ENCODE results near the gene MRPL20. TPM values are rescaled to one million over a fixed set of nuclear protein-coding genes. Genes with fewer than 3 reads are reported as not detected.

The MRPL20 gene
- total RNA-seq, 2 experiments from 2014 or later: 103 to 107 TPM

GRCh38 chr1:1381294-1381693 lies 25.8 kb downstream of the MRPL20 start:
- Mint-ChIP-seq H3K27ac (no peak overlapping the region), H3K36me3 (ENCODE audit: low read depth) (no peaks in the 10 kb centered on the region), H3K9me3 (no peaks in the 10 kb centered on the region), H3K27me3 (ENCODE audit: low read depth) (no peaks in the 10 kb centered on the region), H3K4me1 (ENCODE audit: low read depth) (no peaks in the 10 kb centered on the region), H3K4me3 (no peak overlapping the region)
- no peak for DNase-seq
- intact Hi-C loops (cut with micrococcal nuclease): no loop called here
- CTCF ChIA-PET: interaction anchor here (1.1 kb wide), 1 partner anchor 21 kb away, joined by 3 read pairs; no protein-coding TSS in a partner anchor

GRCh38 chr1:1380860-1381259 lies 26.2 kb downstream of the MRPL20 start:
- Mint-ChIP-seq H3K4me1 (ENCODE audit: low read depth) (peaks cover 2% of the 10 kb centered on the region), H3K36me3 (ENCODE audit: low read depth) (no peaks in the 10 kb centered on the region), H3K4me3 (no peak overlapping the region), H3K27ac (no peak overlapping the region), H3K9me3 (no peaks in the 10 kb centered on the region), H3K27me3 (ENCODE audit: low read depth) (no peaks in the 10 kb centered on the region)
- intact Hi-C loops (cut with micrococcal nuclease): no loop called here
- CTCF ChIA-PET: no interaction called here
- no peak for DNase-seq

- H3K9me3 Mint-ChIP-seq: no peaks in the 10 kb centered on the region
- H3K36me3 Mint-ChIP-seq (ENCODE audit: low read depth): peaks cover 1% of the 10 kb centered on the region
- H3K27ac Mint-ChIP-seq: no peak overlapping the region
- H3K4me3 Mint-ChIP-seq: no peak overlapping the region
- H3K4me1 Mint-ChIP-seq (ENCODE audit: low read depth): peaks cover 13% of the 10 kb centered on the region
- intact Hi-C loops (cut with micrococcal nuclease): no loop called here
- H3K27me3 Mint-ChIP-seq (ENCODE audit: low read depth): no peaks in the 10 kb centered on the region
- CTCF ChIA-PET: interaction anchor here (0.6 to 1.4 kb wide), 3 partner anchors 25 to 399 kb away, joined by 3 to 6 read pairs (median 4); no protein-coding TSS in a partner anchor
- no peak for DNase-seq
Observed at GRCh38 chr1:1377540-1378205, 29.4 kb downstream of the MRPL20 start.

- H3K4me1 Mint-ChIP-seq (ENCODE audit: low read depth): peaks cover 18% of the 10 kb centered on the region
- intact Hi-C loops (cut with micrococcal nuclease): no loop called here
- DNase-seq: no peak
- peak overlapping the region; percentile 89 for H3K4me3 Mint-ChIP-seq
- no peaks in the 10 kb centered on the region for H3K27me3 Mint-ChIP-seq (ENCODE audit: low read depth)
- no peak overlapping the region for H3K27ac Mint-ChIP-seq
- no peaks in the 10 kb centered on the region for H3K9me3 Mint-ChIP-seq
- H3K36me3 Mint-ChIP-seq (ENCODE audit: low read depth): peaks cover 1% of the 10 kb centered on the region
- CTCF ChIA-PET: interaction anchor here (1.4 kb wide), 1 partner anchor 64 kb away, joined by 6 read pairs; no protein-coding TSS in a partner anchor
Observed at GRCh38 chr1:1376551-1377226, 30.4 kb downstream of the MRPL20 start.

DNA sequence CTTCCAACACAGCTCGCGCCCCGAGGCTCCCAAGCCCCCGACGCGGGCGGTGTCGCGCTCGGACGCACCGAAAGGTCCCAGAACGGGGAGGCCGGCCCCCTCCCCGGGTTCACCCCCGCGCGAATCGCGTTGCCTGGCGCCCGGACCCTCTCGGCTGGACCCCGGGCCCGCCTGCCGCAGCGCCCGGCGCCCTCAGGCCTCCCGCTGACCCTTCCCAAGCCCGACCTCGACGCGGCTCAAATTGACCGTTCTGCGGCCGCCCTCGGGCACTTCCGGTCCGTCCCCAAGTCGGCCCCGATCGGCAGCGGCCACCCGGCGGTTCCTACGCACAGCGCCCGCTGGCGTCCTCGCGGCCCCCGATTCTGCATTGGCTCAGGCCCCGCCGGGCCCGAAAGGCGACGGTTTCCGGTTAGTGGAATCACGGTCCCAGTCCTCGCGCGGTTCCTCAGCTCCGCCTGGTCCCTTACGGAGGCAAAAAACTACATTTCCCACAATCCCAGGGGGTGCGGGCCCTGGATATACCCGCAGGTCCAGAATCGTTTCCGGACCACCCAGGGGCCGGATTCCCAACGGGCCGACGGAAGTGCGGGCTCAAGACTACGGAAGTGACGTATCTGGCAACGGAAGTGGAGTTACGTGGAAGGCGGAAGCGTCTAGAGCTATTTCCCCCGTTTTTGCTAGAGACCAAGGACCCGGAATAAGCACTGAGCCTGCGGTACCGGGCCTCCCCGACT lies 32.0 kb downstream of the MRPL20 start, which contains the start of gene AURKAIP1:
TSS of gene AURKAIP1 (minus strand) at position 279 of the 734 bp plus-strand sequence. CDS start 451 bp downstream, outside the sequence.
- H3K4me3 Mint-ChIP-seq: peak within 1 kb of the TSS; percentile 89
- intact Hi-C loops (cut with micrococcal nuclease): loop anchor here (1.0 to 2.0 kb wide), 9 partner anchors 24 to 259 kb away; partner anchors contain the start of genes C1orf159, CCNL2, CPTP and DVL1
- CTCF ChIA-PET: interaction anchor here (1.3 kb wide), 2 partner anchors 20 to 27 kb away, joined by 3 read pairs; no protein-coding TSS in a partner anchor
- no peaks in the 10 kb centered on the region for H3K9me3 Mint-ChIP-seq
- H3K27ac Mint-ChIP-seq: peak within 1 kb of the TSS; percentile 90
- peaks cover 1% of the 10 kb centered on the region for H3K36me3 Mint-ChIP-seq (ENCODE audit: low read depth)
- peak; percentile 98 for DNase-seq
- H3K27me3 Mint-ChIP-seq (ENCODE audit: low read depth): no peaks in the 10 kb centered on the region
- peaks cover 25% of the 10 kb centered on the region for H3K4me1 Mint-ChIP-seq (ENCODE audit: low read depth)

DNA sequence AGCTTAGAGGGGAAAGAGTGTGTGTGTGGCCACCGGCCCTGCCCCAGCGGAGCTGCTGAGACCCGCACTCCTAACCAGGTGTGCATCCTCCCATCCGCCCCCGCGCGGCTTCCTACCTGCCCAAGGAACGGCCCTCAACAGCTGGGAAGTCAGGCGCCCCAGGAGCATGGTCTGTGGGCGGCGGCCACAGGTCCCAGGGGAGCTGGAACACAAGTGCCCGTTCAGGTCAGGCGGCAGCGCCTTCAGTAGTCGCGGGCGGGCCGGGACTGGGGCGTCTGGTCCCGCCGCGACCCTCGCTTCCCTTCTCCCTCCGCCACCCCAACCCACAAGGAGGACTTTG lies 32.5 kb downstream of the MRPL20 start:
- Mint-ChIP-seq H3K9me3 (no peaks in the 10 kb centered on the region), H3K27ac (peak overlapping the region; percentile 68), H3K4me1 (ENCODE audit: low read depth) (peaks cover 25% of the 10 kb centered on the region), H3K27me3 (ENCODE audit: low read depth) (no peaks in the 10 kb centered on the region), H3K4me3 (peak overlapping the region; percentile 89), H3K36me3 (ENCODE audit: low read depth) (peaks cover 1% of the 10 kb centered on the region)
- no peak for DNase-seq
- CTCF ChIA-PET: interaction anchor here (1.3 kb wide), 1 partner anchor 26 kb away, joined by 3 read pairs; no protein-coding TSS in a partner anchor
- intact Hi-C loops (cut with micrococcal nuclease): loop anchor here (2.0 kb wide), 1 partner anchor 50 kb away; the partner anchor contains the start of genes CPTP and INTS11

DNA sequence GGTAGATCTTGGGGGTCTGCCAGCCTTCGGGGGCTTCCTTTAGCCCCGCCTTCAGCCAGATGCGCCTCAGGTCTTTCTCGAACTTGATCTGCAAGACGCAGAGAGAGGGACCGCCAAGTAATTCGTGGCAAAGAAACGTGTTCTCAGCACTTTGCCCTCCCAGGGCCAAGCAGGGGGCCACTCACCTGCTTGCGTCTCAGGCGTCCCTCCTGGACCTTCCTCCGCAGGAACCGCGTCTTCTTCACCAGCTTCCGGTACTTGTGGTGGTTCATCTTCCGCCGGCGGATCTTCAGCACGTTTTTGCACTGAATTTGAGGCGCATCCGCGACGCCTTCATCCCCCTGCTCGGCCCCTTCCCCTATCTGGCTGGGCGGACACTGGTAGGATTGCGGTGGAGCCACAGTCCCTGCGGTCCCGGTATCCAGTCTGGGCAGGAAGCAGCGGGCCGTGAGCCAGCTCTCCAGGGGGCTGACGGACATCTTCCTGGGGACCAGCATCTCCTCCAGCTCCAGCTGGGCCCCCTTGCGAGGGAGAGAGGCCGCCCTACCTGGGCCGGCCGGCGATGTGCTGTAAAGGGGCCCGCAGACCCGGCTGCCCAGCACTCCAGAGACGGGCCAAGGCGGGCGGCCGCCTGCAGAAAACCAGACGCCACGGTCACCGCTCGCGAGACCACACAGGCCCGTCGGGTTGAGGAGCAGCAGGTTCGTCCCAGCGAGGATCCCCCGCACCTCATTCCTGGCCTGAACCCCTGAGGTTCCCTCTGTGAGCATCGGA lies 33.1 kb downstream of the MRPL20 start:
- intact Hi-C loops (cut with micrococcal nuclease): loop anchor here (2.0 kb wide), 1 partner anchor 49 kb away; the partner anchor contains the start of genes CPTP and INTS11
- no peak for DNase-seq
- CTCF ChIA-PET: no interaction called here
- no peaks in the 10 kb centered on the region for H3K9me3 Mint-ChIP-seq
- peak overlapping the region; percentile 89 for H3K4me3 Mint-ChIP-seq
- H3K36me3 Mint-ChIP-seq (ENCODE audit: low read depth): peaks cover 1% of the 10 kb centered on the region
- no peaks in the 10 kb centered on the region for H3K27me3 Mint-ChIP-seq (ENCODE audit: low read depth)
- H3K27ac Mint-ChIP-seq: peak overlapping the region; percentile 68
- peaks cover 25% of the 10 kb centered on the region for H3K4me1 Mint-ChIP-seq (ENCODE audit: low read depth)

- Mint-ChIP-seq H3K27me3 (ENCODE audit: low read depth) (no peaks in the 10 kb centered on the region), H3K4me1 (ENCODE audit: low read depth) (peaks cover 25% of the 10 kb centered on the region), H3K36me3 (ENCODE audit: low read depth) (peaks cover 1% of the 10 kb centered on the region), H3K9me3 (no peaks in the 10 kb centered on the region), H3K27ac (peak overlapping the region; percentile 36), H3K4me3 (peak overlapping the region; percentile 89)
- no peak for DNase-seq
- CTCF ChIA-PET: no interaction called here
- intact Hi-C loops (cut with micrococcal nuclease): no loop called here
Observed at GRCh38 chr1:1373051-1373814, 33.9 kb downstream of the MRPL20 start.

DNA sequence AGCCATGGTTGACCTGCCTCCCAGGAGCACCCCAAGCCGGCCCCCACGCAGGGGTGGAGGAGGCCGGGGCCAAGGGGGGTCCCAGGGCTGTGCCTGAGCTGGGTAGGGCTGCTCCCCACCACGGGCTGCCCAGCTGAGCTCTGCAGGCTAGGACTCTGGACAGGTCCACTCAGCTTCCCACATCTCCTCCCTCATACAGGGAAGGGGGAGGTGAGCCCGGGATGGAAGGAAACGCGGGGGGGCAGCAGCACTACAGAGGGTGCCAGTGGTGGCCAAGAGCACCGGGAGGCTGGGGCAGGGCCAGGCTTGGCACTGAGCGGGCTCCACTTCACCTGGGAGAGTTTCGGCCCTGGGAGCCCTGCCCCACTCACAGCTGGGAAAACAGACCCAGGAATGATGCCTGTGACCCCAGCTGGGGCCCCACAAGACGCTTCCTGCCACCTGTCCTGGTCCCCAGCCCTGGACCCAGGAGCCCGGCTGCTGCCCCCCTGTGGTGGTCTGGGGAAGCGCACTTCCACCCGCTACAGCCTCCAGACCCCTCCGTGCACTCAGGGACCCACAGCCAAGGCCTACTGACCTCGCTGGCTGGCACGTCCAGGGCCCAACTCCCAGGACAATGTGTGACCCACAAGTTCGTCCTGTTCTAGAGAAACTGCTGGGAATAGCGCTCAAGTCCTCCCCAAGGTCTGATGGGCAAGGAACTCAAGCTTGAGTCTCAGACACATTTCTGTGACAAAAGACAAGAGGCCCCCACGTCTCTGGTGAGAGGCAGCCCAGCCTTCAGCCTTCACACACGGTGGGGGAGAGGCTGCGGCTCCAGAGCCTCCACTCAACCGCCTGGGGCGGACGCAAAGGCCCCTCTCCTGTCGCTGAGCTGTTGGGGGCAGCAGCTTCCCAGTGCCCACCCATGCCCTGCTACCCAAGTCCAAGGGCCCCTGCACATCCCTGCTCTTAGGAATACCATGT lies 35.1 kb downstream of the MRPL20 start:
- Mint-ChIP-seq H3K4me3 (no peak overlapping the region), H3K27ac (no peak overlapping the region), H3K36me3 (ENCODE audit: low read depth) (peaks cover 1% of the 10 kb centered on the region), H3K4me1 (ENCODE audit: low read depth) (peaks cover 25% of the 10 kb centered on the region), H3K9me3 (no peaks in the 10 kb centered on the region), H3K27me3 (ENCODE audit: low read depth) (no peaks in the 10 kb centered on the region)
- intact Hi-C loops (cut with micrococcal nuclease): loop anchor here (1.0 kb wide), 3 partner anchors 67 to 339 kb away; no protein-coding TSS in a partner anchor
- DNase-seq: peak; percentile 85
- CTCF ChIA-PET: interaction anchor here (0.7 to 2.6 kb wide), 13 partner anchors 18 to 249 kb away, joined by 3 to 11 read pairs (median 3); no protein-coding TSS in a partner anchor

- intact Hi-C loops (cut with micrococcal nuclease): no loop called here
- no peak for DNase-seq
- Mint-ChIP-seq H3K9me3 (no peaks in the 10 kb centered on the region), H3K27ac (no peak overlapping the region), H3K4me3 (no peak overlapping the region), H3K4me1 (ENCODE audit: low read depth) (peaks cover 25% of the 10 kb centered on the region), H3K27me3 (ENCODE audit: low read depth) (no peaks in the 10 kb centered on the region), H3K36me3 (ENCODE audit: low read depth) (peaks cover 1% of the 10 kb centered on the region)
- CTCF ChIA-PET: interaction anchor here (0.7 to 2.6 kb wide), 10 partner anchors 18 to 180 kb away, joined by 3 to 11 read pairs (median 4); no protein-coding TSS in a partner anchor
Observed at GRCh38 chr1:1371364-1371745, 35.7 kb downstream of the MRPL20 start.
